GM23248 (cell line): ENCODE measurements around the gene CTBS. TPM values are rescaled to one million over a fixed set of nuclear protein-coding genes. Genes with fewer than 3 reads are reported as not detected.
A peak's percentile ranks its signal among the peaks of the same experiment; 100 is the strongest.

Experiments
- DNase-seq: peaks from one replicate; pipeline ENCODE4 v3.0.0-alpha.2; 2015
- H2AFZ ChIP-seq: fragments of 200-600 bp; sonication (generic); 2 replicates; pipeline ENCODE4 v1.6.1; 2016; ENCODE audit warnings: antibody characterized with exemption
- H3F3A ChIP-seq: fragments of 200-600 bp; sonication (generic); 2 replicates; pipeline ENCODE4 v1.6.1; 2016; ENCODE audit warnings: mild to moderate bottlenecking, antibody characterized with exemption, mixed run types; ENCODE audit not compliant: insufficient read depth
- H3K27ac ChIP-seq: fragments of 200-600 bp; sonication (generic); 2 replicates; pipeline ENCODE4 v1.5.1; 2016; ENCODE audit warnings: mild to moderate bottlenecking
- H3K27me3 ChIP-seq: fragments of 200-600 bp; sonication (generic); replicated peaks from 2 replicates; pipeline ENCODE4 v1.6.1; 2016; ENCODE audit warnings: mild to moderate bottlenecking; ENCODE audit not compliant: insufficient read depth
- H3K36me3 ChIP-seq: fragments of 200-600 bp; sonication (generic); 2 replicates; pipeline ENCODE4 v1.6.1; 2016; ENCODE audit warnings: low read depth, mild to moderate bottlenecking
- H3K4me1 ChIP-seq: fragments of 200-600 bp; sonication (generic); 2 replicates; pipeline ENCODE4 v1.6.1; 2016; ENCODE audit warnings: mild to moderate bottlenecking; ENCODE audit not compliant: insufficient read depth
- H3K4me2 ChIP-seq: fragments of 200-600 bp; sonication (generic); one replicate; pipeline ENCODE4 v1.6.1; 2016; ENCODE audit warnings: mild to moderate bottlenecking; ENCODE audit not compliant: unreplicated experiment
- H3K4me3 ChIP-seq: fragments of 200-600 bp; sonication (generic); 2 replicates; pipeline ENCODE4 v1.5.1; 2016; ENCODE audit warnings: mild to moderate bottlenecking
- H3K79me2 ChIP-seq: fragments of 200-600 bp; sonication (generic); 2 replicates; pipeline ENCODE4 v1.6.1; 2016; ENCODE audit warnings: mild to moderate bottlenecking; ENCODE audit not compliant: insufficient read depth
- H3K9ac ChIP-seq: fragments of 200-600 bp; sonication (generic); 2 replicates; pipeline ENCODE4 v1.6.1; 2016; ENCODE audit warnings: mild to moderate bottlenecking
- H3K9me2 ChIP-seq: fragments of 200-600 bp; sonication (generic); 2 replicates; pipeline ENCODE4 v1.6.1; 2016; ENCODE audit warnings: mixed run types, mild to moderate bottlenecking, moderate library complexity; ENCODE audit not compliant: insufficient read depth
- H3K9me3 ChIP-seq: fragments of 200-600 bp; sonication (generic); one replicate; pipeline ENCODE4 v1.6.1; 2017; ENCODE audit warnings: low read depth
- H4K20me1 ChIP-seq: fragments of 200-600 bp; sonication (generic); 2 replicates; pipeline ENCODE4 v1.6.0; 2016; ENCODE audit not compliant: insufficient read depth
- EZH2 ChIP-seq: fragments of 200-600 bp; sonication (generic); IDR thresholded peaks from 2 replicates; pipeline ENCODE4 v1.6.1; 2018; ENCODE audit warnings: antibody characterized with exemption, mild to moderate bottlenecking; ENCODE audit not compliant: insufficient read depth, poor library complexity, severe bottlenecking
- EZH2phosphoT487 ChIP-seq: fragments of 200-600 bp; sonication (generic); IDR thresholded peaks from 2 replicates; pipeline ENCODE4 v1.6.1; 2018; ENCODE audit warnings: antibody characterized with exemption, moderate library complexity, mild to moderate bottlenecking, low read depth; ENCODE audit not compliant: insufficient read depth
- WGBS, 2 experiments: methylation state at CpG; one replicate each; pipeline ENCODE4 v1.1.6; 2015 to 2017; ENCODE audit warnings: low lambda C conversion rate in 2 of 2, low coverage in 1 of 2; ENCODE audit errors: missing lambda C conversion rate in 2 of 2; 5-methylcytosine and 5-hydroxymethylcytosine counted together
- in situ Hi-C: fragments of 300-500 bp; cut with MboI; formaldehyde crosslinking; loops from 2 replicates; pipeline ENCODE4 v1.15.0; 2020
- polyA plus RNA-seq: library from polyadenylated mRNA; unstranded; fragments of >200 nt; fragmentation: Nextera tagmentation; extraction: Ambion mirVana; gene quantifications from 2 replicates; pipeline ENCODE4 v1.2.1, GENCODE V29; 2016
- total RNA-seq: library from RNA; depleted of rRNA; stranded (reverse); fragments of >200 nt; shearing (Covaris generic); gene quantifications from 2 replicates; pipeline ENCODE4 v1.2.3, GENCODE V29; 2014; rRNA removed

The CTBS gene
- total and polyA plus RNA-seq, 2 experiments from 2014 or later = 22.9 to 52.4 TPM

DNA sequence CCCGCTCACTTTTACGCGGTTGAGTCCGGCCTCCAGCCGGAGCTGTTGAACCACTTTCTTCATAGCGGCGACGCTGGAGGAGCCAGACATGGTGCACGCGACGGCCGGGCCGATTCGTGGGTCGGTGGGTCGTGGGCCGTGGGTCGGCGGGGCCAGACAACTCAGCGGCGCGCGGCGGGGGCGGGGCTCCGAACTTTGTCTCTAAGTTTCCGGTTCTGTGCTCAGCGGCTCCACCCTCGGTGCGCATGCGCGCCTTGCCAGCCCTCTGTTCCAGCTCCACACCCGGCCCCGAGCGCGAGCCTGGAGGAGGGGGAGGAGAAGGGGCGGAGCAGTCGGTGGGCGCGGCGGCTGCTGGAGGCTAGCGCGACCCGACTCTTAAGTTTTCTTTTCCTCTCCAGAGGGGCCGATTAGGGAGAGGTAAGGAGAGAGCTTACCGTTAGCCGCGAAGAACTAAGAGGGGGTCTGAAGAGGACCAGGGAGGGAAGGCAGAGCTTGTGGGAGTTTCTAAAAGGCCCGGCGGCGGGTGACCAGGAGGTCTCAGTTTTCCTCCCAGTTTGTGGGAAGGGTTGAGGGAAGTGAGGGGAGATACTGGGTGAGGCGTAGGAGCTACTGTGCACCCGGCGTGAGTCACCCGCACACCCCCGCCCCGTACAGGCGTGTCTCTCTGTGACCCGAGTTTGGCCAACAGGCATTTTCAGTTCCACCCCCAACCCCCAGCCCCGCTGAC lies 68.1 kb downstream of the CTBS start, which contains the start of the genes GNG5 and SPATA1:
Gene GNG5 (minus strand): TSS at position 580 of the 727 bp plus-strand sequence. CDS start 490 bp downstream, at position 90.
Gene SPATA1 (plus strand): TSS at position 385 of the 727 bp plus-strand sequence. CDS start 9,974 bp downstream, outside the sequence.
- no peaks in the 10 kb centered on the region for H3K27me3 ChIP-seq
- in situ Hi-C loops = no loop called here
- peak within 1 kb of the TSS; percentile 98 for H3K4me2 ChIP-seq
- peaks cover 5% of the 10 kb centered on the region; the same call in 1 of the 2 replicates for H3K36me3 ChIP-seq
- peaks cover 16% of the 10 kb centered on the region for H4K20me1 ChIP-seq
- no peaks in the 10 kb centered on the region for H3K9me2 ChIP-seq
- H2AFZ ChIP-seq = peak within 1 kb of the TSS; percentile 82
- H3K79me2 ChIP-seq = peaks cover 67% of the 10 kb centered on the region
- no peak for TF ChIP-seq EZH2phosphoT487
- TF ChIP-seq EZH2 = no peak
- peak; percentile 99 for DNase-seq
- WGBS, 2 experiments = 0 to 1% methylated on average over 36 to 37 of the region's 60 CpGs
- H3K4me3 ChIP-seq = peak within 1 kb of the TSS; percentile 95
- peak within 1 kb of the TSS; percentile 96 for H3K9ac ChIP-seq
- H3K4me1 ChIP-seq = peaks cover 28% of the 10 kb centered on the region
- H3F3A ChIP-seq = peaks cover 31% of the 10 kb centered on the region
- no peaks in the 10 kb centered on the region for H3K9me3 ChIP-seq
- H3K27ac ChIP-seq = peak within 1 kb of the TSS; percentile 95

DNA sequence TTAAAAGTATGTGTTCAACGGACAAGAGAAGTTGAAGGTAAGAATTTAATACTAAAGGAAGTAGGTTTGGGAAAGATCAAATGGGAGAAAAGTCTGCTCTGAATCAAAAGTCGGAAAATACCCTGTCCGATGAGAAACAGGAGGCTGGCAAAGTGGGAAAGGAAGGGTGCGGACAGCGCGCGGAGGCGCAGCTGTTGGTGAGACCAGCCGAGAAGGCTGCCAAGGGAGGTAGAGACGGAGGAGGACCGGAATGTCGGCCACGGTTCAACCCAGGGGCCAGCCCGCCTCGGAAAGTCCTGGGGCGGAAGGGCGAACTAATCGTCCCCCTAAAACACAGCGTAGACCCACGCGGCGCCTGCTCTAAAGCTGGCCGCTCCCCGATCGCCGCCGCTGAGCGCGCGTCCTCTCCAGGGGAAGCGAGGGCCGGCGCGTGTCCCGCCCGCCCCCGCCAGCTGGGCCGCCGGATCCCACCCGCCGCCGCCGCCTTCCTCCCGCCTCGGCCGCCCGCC lies 68.7 kb downstream of the CTBS start:
- in situ Hi-C loops = no loop called here
- Histone ChIP-seq H3K36me3 (peaks cover 9% of the 10 kb centered on the region; the same call in 1 of the 2 replicates), H3K27ac (peak overlapping the region; percentile 95), H3K4me3 (peak overlapping the region; percentile 95), H3K4me2 (peak overlapping the region; percentile 98), H3K9me2 (no peaks in the 10 kb centered on the region), H3K79me2 (peaks cover 73% of the 10 kb centered on the region), H3K9me3 (no peaks in the 10 kb centered on the region), H2AFZ (peak overlapping the region; percentile 82), H3K4me1 (peaks cover 29% of the 10 kb centered on the region), H3K27me3 (no peaks in the 10 kb centered on the region), H3K9ac (peak overlapping the region; percentile 96), H3F3A (peaks cover 31% of the 10 kb centered on the region), H4K20me1 (peaks cover 16% of the 10 kb centered on the region)
- TF ChIP-seq EZH2phosphoT487 (no peak), EZH2 (no peak)
- 0% methylated on average over 22 to 42 of the region's 47 CpGs for WGBS, 2 experiments
- peak; percentile 90 for DNase-seq

DNA sequence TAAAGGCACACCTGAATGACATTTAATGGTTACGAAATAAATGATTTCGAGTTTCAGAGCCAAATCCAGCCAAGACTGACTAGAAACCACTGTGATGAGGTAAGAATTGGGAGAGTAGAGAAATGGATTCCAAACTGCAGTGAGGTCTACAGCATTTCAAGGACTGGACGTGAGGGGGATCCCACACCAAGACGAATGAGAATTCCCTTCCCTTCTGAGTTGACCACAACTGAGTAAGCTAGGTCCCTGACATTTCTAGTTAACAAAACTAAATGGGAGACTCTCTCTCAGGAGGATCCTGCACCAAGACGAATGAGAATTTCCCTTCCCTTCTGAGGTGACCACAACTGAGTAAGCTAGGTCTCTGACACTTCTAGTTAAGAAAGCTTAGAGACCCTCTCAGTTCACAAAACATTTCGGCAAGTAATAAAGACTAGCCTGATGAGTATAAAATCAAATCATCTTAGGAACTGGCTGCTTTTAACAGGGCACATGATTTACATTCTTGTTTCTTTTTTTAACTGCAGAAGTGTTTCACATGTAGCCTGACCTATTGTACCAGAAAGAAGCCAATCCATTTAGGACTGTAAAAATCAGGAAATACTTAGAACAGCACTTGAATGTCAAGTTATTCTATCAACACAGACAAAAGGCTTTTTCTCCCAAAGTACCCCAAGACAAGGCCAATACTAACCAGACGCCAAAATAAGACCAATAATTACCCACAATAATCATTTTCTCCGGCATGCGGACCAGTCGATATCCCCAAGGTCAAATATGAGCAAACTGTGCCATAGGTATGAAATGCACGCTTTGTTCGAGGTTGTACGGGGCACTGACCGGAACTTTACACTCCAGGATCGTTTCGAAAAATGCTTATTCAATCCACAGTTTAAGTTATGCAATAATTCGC lies 69.4 kb downstream of the CTBS start:
- no peaks in the 10 kb centered on the region for H3K9me3 ChIP-seq
- H3F3A ChIP-seq = peaks cover 31% of the 10 kb centered on the region
- peaks cover 80% of the 10 kb centered on the region for H3K79me2 ChIP-seq
- H3K36me3 ChIP-seq = peaks cover 16% of the 10 kb centered on the region; the same call in 1 of the 2 replicates
- peak; percentile 71 for DNase-seq
- peaks cover 16% of the 10 kb centered on the region for H4K20me1 ChIP-seq
- H2AFZ ChIP-seq = peak overlapping the region; percentile 82
- no peak for TF ChIP-seq EZH2phosphoT487
- no peak for TF ChIP-seq EZH2
- WGBS, 2 experiments = 4 to 5% methylated on average over 17 of the region's 17 CpGs
- H3K4me1 ChIP-seq = peaks cover 32% of the 10 kb centered on the region
- no peaks in the 10 kb centered on the region for H3K9me2 ChIP-seq
- H3K9ac ChIP-seq = peak overlapping the region; percentile 96
- in situ Hi-C loops = no loop called here
- peak overlapping the region; percentile 95 for H3K27ac ChIP-seq
- H3K4me2 ChIP-seq = peak overlapping the region; percentile 98
- H3K27me3 ChIP-seq = no peaks in the 10 kb centered on the region
- peak overlapping the region; percentile 95 for H3K4me3 ChIP-seq

DNA sequence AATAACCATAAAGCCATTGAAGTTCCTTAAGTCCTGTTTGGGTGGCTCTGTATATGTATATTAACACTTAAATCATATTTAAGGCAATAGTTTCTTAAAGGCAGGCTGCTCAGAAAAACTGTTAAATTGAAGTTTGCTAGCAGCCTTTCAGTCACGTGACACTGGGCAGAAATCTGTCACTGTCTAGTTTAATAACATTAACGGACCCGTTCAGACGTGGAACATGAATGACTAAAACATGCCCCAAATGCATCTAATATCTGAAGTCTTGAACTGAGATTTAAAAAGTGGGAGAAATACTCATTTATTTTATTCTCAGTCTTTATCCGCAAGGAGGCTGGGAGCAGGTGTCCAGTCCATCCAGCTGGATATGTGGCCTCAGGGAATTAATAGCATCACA lies 71.3 kb downstream of the CTBS start:
- in situ Hi-C loops = no loop called here
- Histone ChIP-seq H3K9ac (peak overlapping the region; percentile 96; the same call in 1 of the 2 replicates), H3K4me2 (peak overlapping the region; percentile 98), H3K79me2 (peaks cover 88% of the 10 kb centered on the region), H3K27ac (no peak overlapping the region), H3K36me3 (peaks cover 36% of the 10 kb centered on the region), H3K9me3 (no peaks in the 10 kb centered on the region), H2AFZ (no peak overlapping the region), H3K4me3 (peak overlapping the region; percentile 95), H3K4me1 (peaks cover 32% of the 10 kb centered on the region), H4K20me1 (peaks cover 22% of the 10 kb centered on the region), H3K9me2 (no peaks in the 10 kb centered on the region), H3K27me3 (no peaks in the 10 kb centered on the region), H3F3A (peaks cover 44% of the 10 kb centered on the region)
- no peak for DNase-seq
- TF ChIP-seq EZH2phosphoT487 (no peak), EZH2 (no peak)
- WGBS, 2 experiments = 51 to 52% methylated on average over 5 of the region's 5 CpGs

Other genes starting within 250 kb of the CTBS start
- not detected in 2 replicates for gene DNASE2B, start 176.0 kb downstream of the CTBS start, total RNA-seq
- not detected in 2 replicates for gene DNASE2B, start 176.0 kb downstream of the CTBS start, polyA plus RNA-seq
- 18.8 and 33.0 TPM in 2 replicates for gene RPF1, start 95.2 kb downstream of the CTBS start, total RNA-seq
- gene RPF1, start 95.2 kb downstream of the CTBS start, polyA plus RNA-seq = 29.6 and 32.6 TPM in 2 replicates
- gene SPATA1, start 68.1 kb downstream of the CTBS start, total RNA-seq = not detected in 2 replicates
- gene SPATA1, start 68.1 kb downstream of the CTBS start, polyA plus RNA-seq = 0.68 and 1.0 TPM in 2 replicates
- gene GNG5, start 67.9 kb downstream of the CTBS start, total RNA-seq = 34.7 and 38.9 TPM in 2 replicates
- gene GNG5, start 67.9 kb downstream of the CTBS start, polyA plus RNA-seq = 400 and 422 TPM in 2 replicates
- gene SSX2IP, start 116.0 kb upstream of the CTBS start, total RNA-seq = 15.3 and 15.7 TPM in 2 replicates
- gene SSX2IP, start 116.0 kb upstream of the CTBS start, polyA plus RNA-seq = 11.3 and 14.5 TPM in 2 replicates